Brain microvascular endothelial cell (primary cell): Measurements from ENCODE around the gene SAMD10.
"Not testable (repeated sequence)": the region's sequence is repeated elsewhere in the genome, so short reads cannot be mapped to it uniquely, and the experiment has no call there.

Experiments
- DNase-seq: peaks from one replicate; pipeline ENCODE4 v3.0.0-alpha.2; 2020
- H3K27ac ChIP-seq: fragments of 250-450 bp; sonication (Bioruptor Pico); 2 replicates; pipeline ENCODE4 v1.5.1; 2020; ENCODE audit warnings: mild to moderate bottlenecking, moderate library complexity
- H3K27me3 ChIP-seq: fragments of 250-450 bp; sonication (Bioruptor Pico); replicated peaks from 2 replicates; pipeline ENCODE4 v1.5.1; 2020; ENCODE audit warnings: mild to moderate bottlenecking
- H3K36me3 ChIP-seq: fragments of 250-450 bp; sonication (Bioruptor Pico); replicated peaks from 2 replicates; pipeline ENCODE4 v1.5.1; 2020; ENCODE audit warnings: mild to moderate bottlenecking
- H3K4me3 ChIP-seq: 2 replicates; pipeline ENCODE4 v1.5.1; 2011; ENCODE audit warnings: low read depth, mild to moderate bottlenecking, control low read depth, low read length, moderate library complexity
- CTCF ChIP-seq: IDR thresholded peaks from 2 replicates; pipeline ENCODE4 v1.5.1; 2011; ENCODE audit warnings: low read depth, mild to moderate bottlenecking, moderate library complexity, low read length, control low read depth, inconsistent platforms; ENCODE audit errors: missing control alignments
- in situ Hi-C: cut with HindIII; loops from 2 replicates; pipeline ENCODE4 v1.10.0; 2017; ENCODE audit warnings: low sequenced_read_pairs, low pct_ligation_motif_present

Gene SAMD10

GRCh38 chr20:63980317-63980805 lies 919 bp upstream of the SAMD10 start:
- Histone ChIP-seq H3K27ac (no peak overlapping the region), H3K36me3 (peaks cover 20% of the 10 kb centered on the region), H3K4me3 (peak overlapping the region; percentile 76), H3K27me3 (no peaks in the 10 kb centered on the region)
- in situ Hi-C loops: no loop called here
- TF ChIP-seq CTCF: no peak
- no peak for DNase-seq

- peak overlapping the region; percentile 47 for H3K4me3 ChIP-seq
- no peak for TF ChIP-seq CTCF
- DNase-seq: no peak
- H3K27me3 ChIP-seq: no peaks in the 10 kb centered on the region
- no peak overlapping the region for H3K27ac ChIP-seq
- peaks cover 9% of the 10 kb centered on the region for H3K36me3 ChIP-seq
- in situ Hi-C loops: no loop called here
These were observed 249 bp downstream of the SAMD10 start for GRCh38 chr20:63979229-63979556.

- Histone ChIP-seq H3K27me3 (no peaks in the 10 kb centered on the region), H3K27ac (no peak overlapping the region), H3K4me3 (peak overlapping the region; percentile 47), H3K36me3 (peaks cover 4% of the 10 kb centered on the region)
- in situ Hi-C loops: no loop called here
- no peak for TF ChIP-seq CTCF
- no peak for DNase-seq
These were observed 868 bp downstream of the SAMD10 start for GRCh38 chr20:63978319-63979228.

DNA sequence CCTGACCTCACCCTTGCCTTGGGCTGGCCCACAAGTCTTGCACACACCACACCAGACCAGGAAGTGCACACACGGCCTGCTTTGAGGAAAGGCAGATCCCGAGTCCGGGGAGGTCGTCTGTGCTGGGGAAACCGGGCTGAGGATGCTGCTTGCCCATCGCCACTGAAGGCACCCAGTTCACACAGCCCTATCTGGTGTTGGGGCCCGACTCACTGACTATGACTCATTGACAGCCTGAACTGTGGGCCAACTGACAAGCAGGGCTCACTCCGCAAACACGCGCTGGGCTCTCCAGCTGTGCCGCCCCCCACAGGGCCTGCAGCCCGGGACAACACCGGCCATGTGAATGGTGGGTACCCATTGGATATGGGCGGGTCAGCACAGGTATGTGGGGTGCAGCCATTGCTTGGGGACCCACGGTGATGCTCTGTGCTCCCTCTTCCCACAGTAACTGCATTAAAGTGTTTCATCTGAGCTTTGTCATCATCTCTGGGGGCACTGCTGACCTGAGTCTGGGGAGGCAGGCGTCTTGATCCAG lies 1.6 kb downstream of the SAMD10 start:
- H3K27ac ChIP-seq: no peak overlapping the region
- DNase-seq: peak; percentile 83
- no peaks in the 10 kb centered on the region for H3K27me3 ChIP-seq
- peaks cover under 1% of the 10 kb centered on the region for H3K36me3 ChIP-seq
- in situ Hi-C loops: no loop called here
- no peak for TF ChIP-seq CTCF
- H3K4me3 ChIP-seq: no peak overlapping the region

DNA sequence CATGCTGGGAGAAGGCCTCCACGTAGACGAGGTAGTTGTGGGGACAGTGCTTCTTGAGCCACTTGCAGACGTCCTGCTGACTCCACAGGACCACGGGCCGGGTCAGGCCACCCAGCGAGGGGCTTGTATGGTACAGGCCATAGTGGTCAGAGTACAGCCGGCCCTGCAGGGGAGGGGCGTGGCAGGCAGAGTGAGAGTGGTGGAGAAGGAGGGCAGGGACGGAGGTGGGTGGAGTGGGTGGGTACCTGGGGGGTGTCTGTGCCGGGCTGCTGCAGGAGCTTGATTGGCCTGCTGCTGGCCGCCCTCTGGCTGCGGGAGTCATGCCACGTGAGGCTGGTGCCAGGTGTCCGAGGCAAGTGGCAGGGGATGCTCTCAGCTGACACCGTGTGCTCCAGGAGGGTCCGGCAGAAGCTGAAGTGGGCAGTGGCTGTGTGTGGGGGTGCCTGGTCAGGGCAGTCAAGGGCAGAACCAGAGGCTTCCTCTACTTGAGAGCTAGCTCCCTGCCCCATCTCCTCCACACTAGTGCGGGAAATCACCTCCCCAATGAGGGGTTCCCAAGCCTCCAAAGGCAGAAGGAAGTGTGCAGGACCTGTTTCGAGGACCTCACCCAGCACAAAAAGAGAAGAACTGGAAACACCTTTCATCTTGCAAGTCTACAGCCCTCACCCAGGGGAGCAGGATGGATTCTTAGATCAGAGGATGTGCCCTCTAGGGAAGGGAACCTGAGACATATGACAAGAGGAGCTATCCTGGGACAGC lies 2.3 kb downstream of the SAMD10 start:
- H3K36me3 ChIP-seq: no peaks in the 10 kb centered on the region
- no peak for DNase-seq
- H3K27ac ChIP-seq: no peak overlapping the region
- no peak for TF ChIP-seq CTCF
- no peak overlapping the region for H3K4me3 ChIP-seq
- H3K27me3 ChIP-seq: no peaks in the 10 kb centered on the region
- in situ Hi-C loops: no loop called here

DNA sequence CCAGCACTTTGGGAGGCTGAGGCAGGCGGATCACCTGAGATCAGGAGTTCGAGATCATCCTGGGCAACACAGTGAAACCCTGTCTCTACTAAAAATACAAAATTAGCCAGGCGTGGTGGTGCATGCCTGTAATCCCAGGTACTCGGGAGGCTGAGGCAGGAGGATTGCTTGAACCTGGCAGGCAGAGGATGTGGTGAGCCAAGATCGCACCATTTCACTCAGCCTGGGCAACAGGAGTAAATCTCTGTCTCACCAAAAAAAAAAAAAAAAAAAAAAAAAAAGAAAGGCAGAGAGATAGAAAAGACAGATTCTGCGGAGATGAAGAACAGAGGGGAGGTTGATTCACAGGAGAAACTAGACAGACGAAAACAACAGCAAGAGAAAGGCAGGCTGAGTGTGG lies 2.9 kb downstream of the SAMD10 start:
- H3K27ac ChIP-seq, in situ Hi-C loops, DNase-seq: not testable (repeated sequence)

More for the DNA sequence above, 2.9 kb downstream of the SAMD10 start:
- not testable (repeated sequence) for H3K36me3 ChIP-seq, H3K27me3 ChIP-seq, H3K4me3 ChIP-seq
